Esophagus squamous epithelium (tissue), 4 donors: ENCODE measurements around the gene RNF126.

Experiments
- POLR2A ChIP-seq, 4 donors: fragments of 450-650 bp; IDR thresholded peaks; one replicate each; pipeline ENCODE4 v1.6.1; 2017; ENCODE audit warnings: antibody characterized with exemption in 4 of 4, mild to moderate bottlenecking in 4 of 4, moderate library complexity in 3 of 4
- TF ChIP-seq, protein P1 (sequence below), 6 experiments: fragments of 450-650 bp in 4 of 6; fragments of 200-600 bp in 2 of 6; sonication (generic) in 2 of 6; IDR thresholded peaks; one replicate each; pipeline ENCODE4 v1.5.1; 2016 to 2019; ENCODE audit warnings: antibody characterized with exemption in 6 of 6, mild to moderate bottlenecking in 4 of 6, moderate library complexity in 4 of 6

DNA sequence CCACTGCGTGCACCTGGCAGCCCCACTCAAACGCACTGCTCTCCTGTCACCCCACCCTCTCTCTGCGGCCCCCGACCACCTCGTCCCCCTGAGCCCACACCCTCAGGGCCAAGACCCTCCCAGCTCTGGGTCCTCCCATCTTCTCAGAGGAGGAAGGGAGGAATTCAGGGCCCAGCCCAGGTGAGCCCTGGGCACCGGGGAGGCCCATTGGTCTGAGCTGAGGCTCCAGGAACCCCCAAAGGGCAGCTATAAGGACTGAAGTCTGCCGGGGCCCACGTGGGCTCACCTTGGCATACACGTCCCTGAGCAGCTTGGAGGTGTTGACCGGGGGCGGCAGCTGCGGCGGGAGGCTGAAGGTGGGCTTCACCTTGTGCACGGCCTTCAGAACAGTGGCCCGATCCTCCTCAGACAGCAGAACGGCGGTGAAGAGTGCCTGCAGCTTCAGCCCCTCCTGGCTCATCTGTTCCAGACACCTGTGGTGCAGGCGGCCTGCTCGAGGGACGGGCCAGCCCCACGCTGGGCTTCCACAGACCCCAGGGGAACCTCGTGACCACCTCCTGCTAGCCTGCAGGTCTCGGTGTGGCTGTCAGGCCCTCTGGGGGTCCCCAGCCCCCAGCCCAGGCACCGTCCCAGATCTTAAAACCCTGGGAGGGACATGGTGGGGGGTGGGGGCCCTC, 38.4 kb downstream of the RNF126 start:
- TF ChIP-seq, protein P1, sequence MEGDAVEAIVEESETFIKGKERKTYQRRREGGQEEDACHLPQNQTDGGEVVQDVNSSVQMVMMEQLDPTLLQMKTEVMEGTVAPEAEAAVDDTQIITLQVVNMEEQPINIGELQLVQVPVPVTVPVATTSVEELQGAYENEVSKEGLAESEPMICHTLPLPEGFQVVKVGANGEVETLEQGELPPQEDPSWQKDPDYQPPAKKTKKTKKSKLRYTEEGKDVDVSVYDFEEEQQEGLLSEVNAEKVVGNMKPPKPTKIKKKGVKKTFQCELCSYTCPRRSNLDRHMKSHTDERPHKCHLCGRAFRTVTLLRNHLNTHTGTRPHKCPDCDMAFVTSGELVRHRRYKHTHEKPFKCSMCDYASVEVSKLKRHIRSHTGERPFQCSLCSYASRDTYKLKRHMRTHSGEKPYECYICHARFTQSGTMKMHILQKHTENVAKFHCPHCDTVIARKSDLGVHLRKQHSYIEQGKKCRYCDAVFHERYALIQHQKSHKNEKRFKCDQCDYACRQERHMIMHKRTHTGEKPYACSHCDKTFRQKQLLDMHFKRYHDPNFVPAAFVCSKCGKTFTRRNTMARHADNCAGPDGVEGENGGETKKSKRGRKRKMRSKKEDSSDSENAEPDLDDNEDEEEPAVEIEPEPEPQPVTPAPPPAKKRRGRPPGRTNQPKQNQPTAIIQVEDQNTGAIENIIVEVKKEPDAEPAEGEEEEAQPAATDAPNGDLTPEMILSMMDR (IDR thresholded peaks at IDR 0.05): no peak
- TF ChIP-seq POLR2A (IDR thresholded peaks at IDR 0.05): no peak
